HEK293 (cell line): ENCODE data around the gene PGBD4.

ENCODE experiments used
- CTCF ChIA-PET: fragments of 350-600 bp; formaldehyde crosslinking; extraction: SDS; loops from one replicate; lab custom pipeline; 2021; ENCODE audit warnings: antibody characterized with exemption; lab: Yijun Ruan, JAX
- POLR2A ChIA-PET: fragments of 300-600 bp; formaldehyde crosslinking; extraction: SDS; loops from one replicate; lab custom pipeline; 2020; ENCODE audit warnings: antibody characterized with exemption, inconsistent platforms; lab: Yijun Ruan, JAX
- H3K27ac ChIP-seq: fragments of 200-500 bp; sonication (Bioruptor generic); 2 replicates; pipeline ENCODE4 v1.5.1; 2014; ENCODE audit warnings: low read depth, low read length, control low read depth, inconsistent platforms; ENCODE audit errors: extremely low read depth
- H3K36me3 ChIP-seq, 2 experiments: fragments of 200-500 bp in 1 of 2; sonication (Bioruptor generic) in 1 of 2; 1 replicate in 1 of 2; 2 replicates in 1 of 2; pipeline ENCODE4 v1.5.1; 2014 to 2017; ENCODE audit warnings: inconsistent platforms in 2 of 2, low read length in 2 of 2; ENCODE audit not compliant: control insufficient read depth in 2 of 2, insufficient read depth in 1 of 2
- H3K4me1 ChIP-seq: fragments of 200-500 bp; sonication (Bioruptor generic); 2 replicates; pipeline ENCODE4 v1.5.1; 2014; ENCODE audit warnings: mild to moderate bottlenecking, low read length, inconsistent platforms; ENCODE audit not compliant: control insufficient read depth, insufficient read depth
- H3K4me3 ChIP-seq: 2 replicates; pipeline ENCODE4 v1.5.1; 2011; ENCODE audit warnings: low read depth, mild to moderate bottlenecking, control low read depth, low read length, moderate library complexity
- H3K9me3 ChIP-seq: fragments of 200-500 bp; sonication (Bioruptor generic); 2 replicates; pipeline ENCODE4 v1.5.1; 2014; ENCODE audit warnings: low read depth, low read length, inconsistent platforms; ENCODE audit not compliant: control insufficient read depth, insufficient read depth
- REPIN1 ChIP-seq: fragments of 450-650 bp; formaldehyde crosslinking; IDR thresholded peaks from 2 replicates; pipeline ENCODE4 v1.5.1; 2017; ENCODE audit warnings: missing biosample characterization, missing genetic modification characterization, low read depth
- ZFP3 ChIP-seq: fragments of 450-650 bp; formaldehyde crosslinking; IDR thresholded peaks from 2 replicates; pipeline ENCODE4 v1.5.1; 2016; ENCODE audit warnings: low read depth, missing biosample characterization, missing genetic modification characterization
- ZNF112 ChIP-seq: fragments of 450-650 bp; formaldehyde crosslinking; IDR thresholded peaks from 2 replicates; pipeline ENCODE4 v1.5.0; 2017; ENCODE audit warnings: missing biosample characterization, missing genetic modification characterization
- ZNF169 ChIP-seq: fragments of 450-650 bp; formaldehyde crosslinking; IDR thresholded peaks from 2 replicates; pipeline ENCODE4 v1.5.1; 2016; ENCODE audit warnings: missing biosample characterization, missing genetic modification characterization
- ZNF175 ChIP-seq: fragments of 450-650 bp; formaldehyde crosslinking; IDR thresholded peaks from 2 replicates; pipeline ENCODE4 v1.5.1; 2016; ENCODE audit warnings: missing biosample characterization, missing genetic modification characterization
- ZNF184 ChIP-seq: fragments of 450-650 bp; IDR thresholded peaks from 2 replicates; pipeline ENCODE4 v1.5.1; 2018; ENCODE audit warnings: missing biosample characterization, mild to moderate bottlenecking, missing genetic modification characterization
- ZNF335 ChIP-seq: fragments of 450-650 bp; formaldehyde crosslinking; conservative IDR thresholded peaks from 2 replicates; pipeline ENCODE4 v1.5.1; 2016; ENCODE audit warnings: missing biosample characterization, missing genetic modification characterization
- ZNF426 ChIP-seq: fragments of 450-650 bp; formaldehyde crosslinking; IDR thresholded peaks from 2 replicates; pipeline ENCODE4 v1.5.1; 2017; ENCODE audit warnings: missing biosample characterization, missing genetic modification characterization, mild to moderate bottlenecking, inconsistent platforms, moderate library complexity
- ZNF530 ChIP-seq: fragments of 450-650 bp; formaldehyde crosslinking; IDR thresholded peaks from 2 replicates; pipeline ENCODE4 v1.5.1; 2016; ENCODE audit warnings: low read depth, missing biosample characterization, missing genetic modification characterization
- ZNF600 ChIP-seq: fragments of 450-650 bp; formaldehyde crosslinking; IDR thresholded peaks from 2 replicates; pipeline ENCODE4 v1.5.1; 2016; ENCODE audit warnings: missing biosample characterization, missing genetic modification characterization
- ZNF670 ChIP-seq: fragments of 450-650 bp; formaldehyde crosslinking; IDR thresholded peaks from 2 replicates; pipeline ENCODE4 v1.5.1; 2016; ENCODE audit warnings: missing biosample characterization, missing genetic modification characterization, low read depth
- ZNF776 ChIP-seq: fragments of 450-650 bp; formaldehyde crosslinking; IDR thresholded peaks from 2 replicates; pipeline ENCODE4 v1.5.0; 2017; ENCODE audit warnings: missing biosample characterization, missing genetic modification characterization, borderline replicate concordance
- ZSCAN30 ChIP-seq: fragments of 450-650 bp; IDR thresholded peaks from 2 replicates; pipeline ENCODE4 v1.5.1; 2018; ENCODE audit warnings: missing biosample characterization, mild to moderate bottlenecking, missing genetic modification characterization, moderate library complexity
- TF ChIP-seq, protein P1 (sequence below): fragments of 450-650 bp; formaldehyde crosslinking; IDR thresholded peaks from 2 replicates; pipeline ENCODE4 v1.5.1; 2016; ENCODE audit warnings: missing biosample characterization, missing genetic modification characterization
- TF ChIP-seq, protein P2 (sequence below): fragments of 450-650 bp; formaldehyde crosslinking; IDR thresholded peaks from 2 replicates; pipeline ENCODE4 v1.5.1; 2016; ENCODE audit warnings: missing biosample characterization, missing genetic modification characterization
- TF ChIP-seq, protein P3 (sequence below): fragments of 450-650 bp; formaldehyde crosslinking; IDR thresholded peaks from 2 replicates; pipeline ENCODE4 v1.5.1; 2016; ENCODE audit warnings: missing biosample characterization, missing genetic modification characterization
- TF ChIP-seq, protein P4 (sequence below): fragments of 450-650 bp; formaldehyde crosslinking; IDR thresholded peaks from 2 replicates; pipeline ENCODE4 v1.5.1; 2016; ENCODE audit warnings: missing biosample characterization, missing genetic modification characterization

PGBD4 gene

DNA sequence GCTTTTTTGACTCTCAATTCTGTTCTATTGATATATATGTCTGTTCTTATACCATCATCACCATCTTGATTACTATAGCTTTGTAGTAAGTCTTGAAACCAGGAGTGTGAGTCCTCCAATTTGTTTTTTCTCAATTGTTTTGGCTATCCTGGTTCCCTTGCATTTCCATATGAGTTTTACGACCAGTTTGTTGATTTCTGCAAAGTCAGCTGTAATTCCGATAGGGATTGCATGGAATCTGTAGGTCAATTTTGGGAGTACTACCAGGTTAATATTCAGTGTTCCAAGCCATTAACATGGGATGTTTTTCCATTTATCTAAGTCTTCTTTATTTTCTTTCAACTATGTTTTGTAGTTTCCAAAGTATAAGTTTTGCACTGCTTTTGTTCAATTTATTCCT, 27.0 kb downstream of the PGBD4 start (continued):
- TF ChIP-seq, protein P1, sequence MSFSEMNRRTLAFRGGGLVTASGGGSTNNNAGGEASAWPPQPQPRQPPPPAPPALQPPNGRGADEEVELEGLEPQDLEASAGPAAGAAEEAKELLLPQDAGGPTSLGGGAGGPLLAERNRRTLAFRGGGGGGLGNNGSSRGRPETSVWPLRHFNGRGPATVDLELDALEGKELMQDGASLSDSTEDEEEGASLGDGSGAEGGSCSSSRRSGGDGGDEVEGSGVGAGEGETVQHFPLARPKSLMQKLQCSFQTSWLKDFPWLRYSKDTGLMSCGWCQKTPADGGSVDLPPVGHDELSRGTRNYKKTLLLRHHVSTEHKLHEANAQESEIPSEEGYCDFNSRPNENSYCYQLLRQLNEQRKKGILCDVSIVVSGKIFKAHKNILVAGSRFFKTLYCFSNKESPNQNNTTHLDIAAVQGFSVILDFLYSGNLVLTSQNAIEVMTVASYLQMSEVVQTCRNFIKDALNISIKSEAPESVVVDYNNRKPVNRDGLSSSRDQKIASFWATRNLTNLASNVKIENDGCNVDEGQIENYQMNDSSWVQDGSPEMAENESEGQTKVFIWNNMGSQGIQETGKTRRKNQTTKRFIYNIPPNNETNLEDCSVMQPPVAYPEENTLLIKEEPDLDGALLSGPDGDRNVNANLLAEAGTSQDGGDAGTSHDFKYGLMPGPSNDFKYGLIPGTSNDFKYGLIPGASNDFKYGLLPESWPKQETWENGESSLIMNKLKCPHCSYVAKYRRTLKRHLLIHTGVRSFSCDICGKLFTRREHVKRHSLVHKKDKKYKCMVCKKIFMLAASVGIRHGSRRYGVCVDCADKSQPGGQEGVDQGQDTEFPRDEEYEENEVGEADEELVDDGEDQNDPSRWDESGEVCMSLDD = no peak
- TF ChIP-seq ZNF600 (tag by site-specific recombination) (no peak), REPIN1 (tag by site-specific recombination) (no peak), ZNF776 (tag by site-specific recombination) (no peak)

DNA sequence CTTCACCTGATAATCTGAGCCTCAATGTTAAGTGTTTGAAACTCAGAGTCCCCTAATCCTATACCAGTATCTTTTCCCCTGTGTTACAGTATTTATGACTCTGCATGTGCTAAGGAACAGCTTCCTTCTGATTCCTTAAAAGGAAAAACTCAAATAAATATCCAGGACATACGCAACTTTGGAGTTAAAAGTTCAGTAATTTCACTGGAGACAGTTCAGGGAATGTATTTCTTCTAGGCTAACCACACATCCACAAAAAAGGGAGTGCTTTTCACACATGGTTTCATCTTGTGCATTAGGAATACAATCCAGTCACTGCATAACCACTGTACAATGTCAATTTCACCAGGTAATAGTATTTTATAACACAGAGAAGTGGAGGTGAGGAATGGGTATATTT, 31.0 kb downstream of the PGBD4 start:
- ChIA-PET POLR2A (no interaction called here), CTCF (no interaction called here)
- H3K9me3 ChIP-seq = no peaks in the 10 kb centered on the region
- H3K4me1 ChIP-seq = no peaks in the 10 kb centered on the region
- TF ChIP-seq ZNF184 (tag by site-specific recombination) = no peak
- no peak for TF ChIP-seq ZFP3 (tag by site-specific recombination)
- TF ChIP-seq ZNF335 = no peak
- TF ChIP-seq ZNF169 (tag by site-specific recombination) = no peak
- H3K4me3 ChIP-seq = no peak overlapping the region
- H3K27ac ChIP-seq = no peak overlapping the region
- H3K36me3 ChIP-seq = no peaks in the 10 kb centered on the region; a peak in 1 of 3 replicates

DNA sequence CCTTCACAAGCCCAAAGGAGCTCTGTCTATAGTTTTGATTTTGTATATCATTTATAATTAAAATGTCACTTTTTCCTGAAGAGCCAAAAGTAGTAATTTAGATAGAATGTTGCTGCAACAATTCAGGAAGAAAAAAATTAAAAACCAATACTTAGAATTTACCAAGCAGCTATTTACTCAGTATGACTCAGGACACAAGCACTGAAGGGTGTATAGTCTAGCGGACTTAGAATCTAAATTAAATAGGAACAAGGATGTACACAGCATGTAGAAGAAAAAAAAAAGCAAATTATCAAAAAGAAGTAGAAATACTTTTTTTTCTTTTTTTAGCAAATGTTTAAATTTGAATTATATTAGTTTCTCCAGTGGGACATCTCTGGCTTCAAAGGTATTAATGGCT, 31.6 kb downstream of the PGBD4 start:
- no peak overlapping the region for H3K27ac ChIP-seq
- POLR2A ChIA-PET = no interaction called here
- H3K36me3 ChIP-seq = no peaks in the 10 kb centered on the region; a peak in 1 of 3 replicates
- H3K9me3 ChIP-seq = no peaks in the 10 kb centered on the region
- no peaks in the 10 kb centered on the region for H3K4me1 ChIP-seq
- TF ChIP-seq ZNF112 (tag by site-specific recombination) (no peak), ZSCAN30 (tag by site-specific recombination) (no peak), ZNF175 (tag by site-specific recombination) (no peak), ZNF670 (no peak), ZNF426 (tag by site-specific recombination) (no peak), ZNF530 (tag by site-specific recombination) (no peak)
- TF ChIP-seq, protein P2, sequence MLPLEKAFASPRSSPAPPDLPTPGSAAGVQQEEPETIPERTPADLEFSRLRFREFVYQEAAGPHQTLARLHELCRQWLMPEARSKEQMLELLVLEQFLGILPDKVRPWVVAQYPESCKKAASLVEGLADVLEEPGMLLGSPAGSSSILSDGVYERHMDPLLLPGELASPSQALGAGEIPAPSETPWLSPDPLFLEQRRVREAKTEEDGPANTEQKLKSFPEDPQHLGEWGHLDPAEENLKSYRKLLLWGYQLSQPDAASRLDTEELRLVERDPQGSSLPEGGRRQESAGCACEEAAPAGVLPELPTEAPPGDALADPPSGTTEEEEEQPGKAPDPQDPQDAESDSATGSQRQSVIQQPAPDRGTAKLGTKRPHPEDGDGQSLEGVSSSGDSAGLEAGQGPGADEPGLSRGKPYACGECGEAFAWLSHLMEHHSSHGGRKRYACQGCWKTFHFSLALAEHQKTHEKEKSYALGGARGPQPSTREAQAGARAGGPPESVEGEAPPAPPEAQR (tag by site-specific recombination) = no peak
- TF ChIP-seq, protein P3, sequence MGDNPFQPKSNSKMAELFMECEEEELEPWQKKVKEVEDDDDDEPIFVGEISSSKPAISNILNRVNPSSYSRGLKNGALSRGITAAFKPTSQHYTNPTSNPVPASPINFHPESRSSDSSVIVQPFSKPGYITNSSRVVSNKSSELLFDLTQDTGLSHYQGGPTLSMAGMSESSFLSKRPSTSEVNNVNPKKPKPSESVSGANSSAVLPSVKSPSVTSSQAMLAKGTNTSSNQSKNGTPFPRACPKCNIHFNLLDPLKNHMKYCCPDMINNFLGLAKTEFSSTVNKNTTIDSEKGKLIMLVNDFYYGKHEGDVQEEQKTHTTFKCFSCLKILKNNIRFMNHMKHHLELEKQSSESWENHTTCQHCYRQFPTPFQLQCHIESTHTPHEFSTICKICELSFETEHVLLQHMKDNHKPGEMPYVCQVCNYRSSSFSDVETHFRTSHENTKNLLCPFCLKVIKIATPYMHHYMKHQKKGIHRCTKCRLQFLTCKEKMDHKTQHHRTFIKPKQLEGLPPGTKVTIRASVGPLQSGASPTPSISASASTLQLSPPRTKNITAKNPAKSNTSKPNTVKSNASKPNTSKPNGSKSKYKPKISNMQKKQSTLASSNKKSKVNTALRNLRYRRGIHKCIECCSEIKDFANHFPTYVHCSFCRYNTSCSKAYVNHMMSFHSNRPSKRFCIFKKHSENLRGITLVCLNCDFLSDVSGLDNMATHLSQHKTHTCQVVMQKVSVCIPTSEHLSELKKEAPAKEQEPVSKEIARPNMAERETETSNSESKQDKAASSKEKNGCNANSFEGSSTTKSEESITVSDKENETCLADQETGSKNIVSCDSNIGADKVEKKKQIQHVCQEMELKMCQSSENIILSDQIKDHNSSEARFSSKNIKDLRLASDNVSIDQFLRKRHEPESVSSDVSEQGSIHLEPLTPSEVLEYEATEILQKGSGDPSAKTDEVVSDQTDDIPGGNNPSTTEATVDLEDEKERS (tag by site-specific recombination) = no peak
- TF ChIP-seq, protein P4, sequence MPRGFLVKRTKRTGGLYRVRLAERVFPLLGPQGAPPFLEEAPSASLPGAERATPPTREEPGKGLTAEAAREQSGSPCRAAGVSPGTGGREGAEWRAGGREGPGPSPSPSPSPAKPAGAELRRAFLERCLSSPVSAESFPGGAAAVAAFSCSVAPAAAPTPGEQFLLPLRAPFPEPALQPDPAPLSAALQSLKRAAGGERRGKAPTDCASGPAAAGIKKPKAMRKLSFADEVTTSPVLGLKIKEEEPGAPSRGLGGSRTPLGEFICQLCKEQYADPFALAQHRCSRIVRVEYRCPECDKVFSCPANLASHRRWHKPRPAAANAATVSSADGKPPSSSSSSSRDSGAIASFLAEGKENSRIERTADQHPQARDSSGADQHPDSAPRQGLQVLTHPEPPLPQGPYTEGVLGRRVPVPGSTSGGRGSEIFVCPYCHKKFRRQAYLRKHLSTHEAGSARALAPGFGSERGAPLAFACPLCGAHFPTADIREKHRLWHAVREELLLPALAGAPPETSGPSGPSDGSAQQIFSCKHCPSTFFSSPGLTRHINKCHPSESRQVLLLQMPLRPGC = no peak
- CTCF ChIA-PET = no interaction called here
- H3K4me3 ChIP-seq = no peak overlapping the region
